Karpas-422 (cell line): ENCODE measurements around the gene CHDH. TPM values are rescaled to one million over a fixed set of nuclear protein-coding genes. Genes with fewer than 3 reads are reported as not detected.

Source experiments
- DNase-seq: peaks from one replicate; pipeline ENCODE4 v3.0.0-alpha.2; 2015
- H2AFZ ChIP-seq: fragments of 200-600 bp; sonication (generic); 2 replicates; pipeline ENCODE4 v1.6.1; 2014; ENCODE audit warnings: antibody characterized with exemption, low read length, mixed read lengths
- H3K27ac ChIP-seq: fragments of 200-600 bp; sonication (generic); 2 replicates; pipeline ENCODE4 v1.5.1; 2014; ENCODE audit warnings: mild to moderate bottlenecking, low read length, moderate library complexity
- H3K27me3 ChIP-seq: fragments of 200-600 bp; sonication (generic); 2 replicates; pipeline ENCODE4 v1.6.1; 2014; ENCODE audit warnings: low read length, mixed read lengths
- H3K36me3 ChIP-seq: fragments of 200-600 bp; sonication (generic); 2 replicates; pipeline ENCODE4 v1.6.1; 2014; ENCODE audit warnings: low read length, mixed read lengths; ENCODE audit not compliant: insufficient read depth
- H3K4me1 ChIP-seq: fragments of 200-600 bp; sonication (generic); 2 replicates; pipeline ENCODE4 v1.6.1; 2014; ENCODE audit warnings: mild to moderate bottlenecking, low read length, mixed read lengths
- H3K4me2 ChIP-seq: fragments of 200-600 bp; sonication (generic); 2 replicates; pipeline ENCODE4 v1.6.1; 2014; ENCODE audit warnings: low read length, low read depth, mild to moderate bottlenecking; ENCODE audit not compliant: poor library complexity, severe bottlenecking
- H3K4me3 ChIP-seq: fragments of 200-600 bp; sonication (generic); 2 replicates; pipeline ENCODE4 v1.5.1; 2014; ENCODE audit warnings: mild to moderate bottlenecking, antibody characterized with exemption, low read length, mixed read lengths
- H3K79me2 ChIP-seq: fragments of 200-600 bp; sonication (generic); 2 replicates; pipeline ENCODE4 v1.6.1; 2014; ENCODE audit warnings: mild to moderate bottlenecking, low read length, mixed read lengths
- H3K9ac ChIP-seq: fragments of 200-600 bp; sonication (generic); 2 replicates; pipeline ENCODE4 v1.6.0; 2014; ENCODE audit warnings: low read length
- H3K9me2 ChIP-seq: fragments of 200-600 bp; sonication (generic), shearing (Covaris generic); replicated peaks from 2 replicates; pipeline ENCODE4 v1.6.0; 2014; ENCODE audit warnings: mild to moderate bottlenecking, low read length, moderate library complexity; ENCODE audit not compliant: insufficient read depth
- H3K9me3 ChIP-seq: fragments of 300-700, 200-600 bp; sonication (generic); 2 replicates; pipeline ENCODE4 v1.6.1; 2014; ENCODE audit warnings: low read length, mixed read lengths
- H4K20me1 ChIP-seq: fragments of 200-600 bp; sonication (generic); 2 replicates; pipeline ENCODE4 v1.6.1; 2014; ENCODE audit warnings: mild to moderate bottlenecking, antibody characterized with exemption, low read length, low read depth; ENCODE audit not compliant: insufficient read depth
- total RNA-seq: library from RNA; depleted of rRNA; stranded (reverse); fragments of >200 nt; shearing (Covaris generic); gene quantifications from 2 replicates; pipeline ENCODE4 v1.2.3, GENCODE V29; 2014; ENCODE audit warnings: low replicate concordance

Gene CHDH
- total RNA-seq, 1 experiment from 2014 or later, result not detected

DNA sequence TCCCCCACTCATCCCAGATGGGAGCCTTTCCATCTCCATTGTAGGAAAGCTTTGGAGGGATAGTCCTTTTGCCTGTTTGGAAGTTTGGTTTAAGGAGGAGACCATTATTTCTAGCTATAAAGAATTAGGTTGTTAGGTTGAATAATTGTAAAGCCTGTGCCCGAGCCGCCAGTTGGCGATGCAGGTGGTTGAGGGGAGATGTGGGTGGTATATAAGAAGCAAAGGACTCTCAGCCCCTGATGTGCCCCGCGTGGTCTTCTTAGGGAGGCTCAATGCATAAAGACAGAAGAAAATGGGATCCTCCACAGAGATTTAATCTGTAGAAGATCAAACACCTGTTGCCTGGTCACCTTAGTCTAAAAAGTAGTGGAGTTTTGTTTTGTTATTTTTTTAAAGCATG lies 55.7 kb downstream of the CHDH start:
- Histone ChIP-seq H3K4me1 (no peaks in the 10 kb centered on the region), H3K36me3 (no peaks in the 10 kb centered on the region), H2AFZ (no peak overlapping the region), H3K9me3 (no peaks in the 10 kb centered on the region), H3K4me2 (no peak overlapping the region), H3K9me2 (no peaks in the 10 kb centered on the region), H3K27ac (no peak overlapping the region), H4K20me1 (no peaks in the 10 kb centered on the region), H3K79me2 (no peaks in the 10 kb centered on the region), H3K9ac (no peak overlapping the region), H3K27me3 (no peaks in the 10 kb centered on the region), H3K4me3 (no peak overlapping the region)
- DNase-seq, result no peak

DNA sequence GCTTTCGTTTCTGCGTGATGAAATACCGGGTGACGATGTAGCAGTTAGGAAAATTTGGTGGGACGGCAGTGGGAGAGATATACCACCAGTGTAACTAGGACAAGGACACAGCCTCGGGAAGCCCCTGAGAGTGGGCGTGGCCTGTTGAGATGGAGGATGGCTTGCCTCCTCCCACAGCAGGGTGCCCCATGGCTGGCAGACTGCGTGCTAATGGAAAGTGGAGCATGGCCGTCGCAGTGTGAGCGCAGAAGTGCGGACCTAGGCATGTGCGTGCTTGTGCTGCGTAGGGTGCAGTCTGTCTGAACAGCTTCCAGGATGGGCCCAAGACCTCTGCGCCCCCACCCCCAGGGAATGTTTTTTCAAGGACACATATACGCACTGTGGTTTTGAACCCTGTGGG lies 56.8 kb downstream of the CHDH start:
- H3K4me3 ChIP-seq, result no peak overlapping the region
- H3K9me3 ChIP-seq, result no peaks in the 10 kb centered on the region
- DNase-seq, result no peak
- H4K20me1 ChIP-seq, result no peaks in the 10 kb centered on the region
- H3K36me3 ChIP-seq, result no peaks in the 10 kb centered on the region
- no peak overlapping the region for H3K4me2 ChIP-seq
- H3K9me2 ChIP-seq, result no peaks in the 10 kb centered on the region
- H2AFZ ChIP-seq, result no peak overlapping the region
- no peaks in the 10 kb centered on the region for H3K27me3 ChIP-seq
- H3K4me1 ChIP-seq, result no peaks in the 10 kb centered on the region
- H3K9ac ChIP-seq, result no peak overlapping the region
- H3K79me2 ChIP-seq, result no peaks in the 10 kb centered on the region
- no peak overlapping the region for H3K27ac ChIP-seq

DNA sequence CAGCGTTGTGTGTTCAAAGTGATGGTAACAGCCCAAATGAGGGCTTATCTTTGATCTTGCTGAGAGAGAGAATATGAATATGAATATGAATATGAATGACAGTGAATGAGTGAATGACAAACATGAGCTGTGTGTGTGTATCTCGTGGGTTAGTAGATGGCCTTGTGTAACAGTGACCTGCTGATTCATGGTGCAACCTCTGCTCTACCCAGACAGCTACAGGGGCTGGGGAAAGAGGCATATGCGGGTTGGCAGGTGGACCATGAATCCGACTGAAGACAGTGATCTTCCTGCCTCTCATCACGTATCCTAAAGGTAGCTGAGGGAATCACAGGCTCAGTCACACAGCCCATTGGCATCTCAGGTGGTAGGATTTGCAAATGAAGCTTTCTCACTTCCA lies 58.2 kb downstream of the CHDH start:
- Histone ChIP-seq H2AFZ (no peak overlapping the region), H4K20me1 (no peaks in the 10 kb centered on the region), H3K27ac (no peak overlapping the region), H3K9me3 (no peaks in the 10 kb centered on the region), H3K79me2 (no peaks in the 10 kb centered on the region), H3K36me3 (no peaks in the 10 kb centered on the region), H3K4me3 (no peak overlapping the region), H3K4me2 (no peak overlapping the region), H3K9ac (no peak overlapping the region), H3K9me2 (no peaks in the 10 kb centered on the region), H3K27me3 (no peaks in the 10 kb centered on the region), H3K4me1 (0 out of 2 replicates have a peak, but pooled peaks cover 2% of the 10 kb centered on the region)
- no peak for DNase-seq

DNA sequence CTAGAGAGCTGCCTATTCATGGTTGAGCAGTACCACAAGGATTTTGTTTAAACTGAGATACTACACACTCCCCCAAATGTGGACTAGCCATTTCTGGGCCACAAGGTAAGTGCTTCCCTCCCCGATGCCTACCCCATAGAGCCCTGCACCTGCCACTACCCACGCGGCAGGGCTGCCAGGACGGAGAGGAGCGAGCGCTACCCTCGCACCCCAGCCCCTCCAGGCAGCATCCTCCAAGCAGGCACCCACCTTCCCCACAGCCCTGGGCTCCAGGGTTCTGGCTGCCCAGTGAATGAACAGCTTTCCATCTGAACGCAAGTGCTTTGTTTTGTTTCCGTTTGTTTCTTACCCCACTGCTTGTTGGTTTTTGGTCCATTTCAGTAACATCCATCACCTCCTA lies 59.2 kb downstream of the CHDH start:
- Histone ChIP-seq H3K4me2 (no peak overlapping the region), H3K4me1 (0 out of 2 replicates have a peak, but pooled peaks cover 2% of the 10 kb centered on the region), H3K4me3 (no peak overlapping the region), H4K20me1 (no peaks in the 10 kb centered on the region), H3K27me3 (no peaks in the 10 kb centered on the region), H2AFZ (no peak overlapping the region), H3K36me3 (no peaks in the 10 kb centered on the region), H3K9ac (no peak overlapping the region), H3K9me2 (no peaks in the 10 kb centered on the region), H3K79me2 (no peaks in the 10 kb centered on the region), H3K27ac (no peak overlapping the region), H3K9me3 (no peaks in the 10 kb centered on the region)
- DNase-seq, result no peak

DNA sequence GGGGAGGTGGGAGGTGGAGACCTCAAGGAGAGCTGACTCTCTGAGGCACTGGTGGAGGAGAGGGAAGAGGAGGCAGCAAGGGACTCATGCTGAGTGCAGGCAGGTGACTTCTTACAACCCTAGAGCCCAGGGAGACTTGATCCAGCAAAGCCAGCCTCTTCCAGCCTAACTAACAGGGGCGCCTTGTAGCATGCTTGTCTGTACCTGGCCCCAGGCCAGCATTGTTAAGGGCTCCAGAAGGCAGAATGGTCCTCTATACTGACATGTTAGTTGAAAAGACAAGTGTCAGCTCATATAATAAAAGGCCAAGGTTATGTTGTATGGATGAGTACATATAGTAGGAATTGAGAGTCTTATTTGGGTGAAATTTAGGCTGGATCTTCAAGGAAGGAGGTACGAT lies 65.4 kb downstream of the CHDH start:
- Histone ChIP-seq H3K4me3 (no peak overlapping the region), H3K79me2 (no peaks in the 10 kb centered on the region), H3K27me3 (no peaks in the 10 kb centered on the region), H3K9me2 (no peaks in the 10 kb centered on the region), H3K27ac (no peak overlapping the region), H4K20me1 (no peaks in the 10 kb centered on the region), H3K4me1 (0 out of 2 replicates have a peak, but pooled peaks cover 2% of the 10 kb centered on the region), H3K4me2 (no peak overlapping the region), H3K9me3 (no peaks in the 10 kb centered on the region), H3K36me3 (no peaks in the 10 kb centered on the region), H3K9ac (no peak overlapping the region), H2AFZ (no peak overlapping the region)
- no peak for DNase-seq

DNA sequence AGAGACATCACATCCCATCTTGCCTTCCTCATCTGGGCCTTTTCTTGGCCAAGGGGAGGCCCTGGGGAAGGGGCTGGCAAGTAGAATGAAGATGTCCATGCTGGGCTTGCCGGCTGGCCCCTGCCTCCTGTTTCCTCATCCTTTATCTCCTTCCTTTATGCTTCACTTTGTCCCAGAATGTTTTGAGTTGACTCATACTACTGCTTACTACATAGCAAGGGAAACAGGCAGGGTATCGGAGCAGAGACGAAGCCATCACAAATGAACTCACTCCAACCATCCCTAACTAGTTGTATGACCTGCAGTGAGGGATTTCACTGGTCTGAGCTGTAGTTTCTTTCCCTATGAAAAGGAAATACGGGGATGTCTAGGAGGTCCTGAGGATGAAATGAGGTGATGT lies 66.0 kb downstream of the CHDH start:
- Histone ChIP-seq H3K27ac (no peak overlapping the region), H3K9ac (no peak overlapping the region)
- DNase-seq, result no peak

DNA sequence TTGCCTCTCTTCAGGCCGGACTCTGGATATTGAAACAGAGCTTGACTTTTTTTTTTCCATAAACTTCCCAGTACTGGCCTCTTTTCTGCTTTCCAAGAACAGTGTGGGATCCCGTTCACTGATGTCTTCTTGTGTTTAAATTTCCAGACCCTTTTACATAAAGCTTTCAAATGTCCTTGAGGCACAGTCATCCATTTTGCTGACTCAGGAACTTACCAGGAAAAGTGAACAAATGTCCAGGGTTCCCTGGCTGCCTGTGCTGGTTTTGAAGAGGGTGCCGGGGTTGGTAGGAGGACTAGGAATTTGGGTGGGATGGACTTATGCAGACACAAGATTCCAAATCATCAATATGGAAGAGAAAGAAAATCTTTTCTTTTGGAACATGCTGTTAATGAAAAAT lies 68.1 kb downstream of the CHDH start:
- Histone ChIP-seq H3K9me2 (no peaks in the 10 kb centered on the region), H3K27me3 (no peaks in the 10 kb centered on the region), H4K20me1 (no peaks in the 10 kb centered on the region), H2AFZ (no peak overlapping the region), H3K79me2 (no peaks in the 10 kb centered on the region), H3K9ac (no peak overlapping the region), H3K27ac (no peak overlapping the region), H3K4me3 (no peak overlapping the region), H3K9me3 (no peaks in the 10 kb centered on the region), H3K4me1 (peaks cover 6% of the 10 kb centered on the region; the same call in 1 of the 2 replicates), H3K36me3 (no peaks in the 10 kb centered on the region), H3K4me2 (no peak overlapping the region)
- DNase-seq, result no peak

More for the DNA sequence above, 66.0 kb downstream of the CHDH start:
- Histone ChIP-seq H2AFZ (no peak overlapping the region), H3K36me3 (no peaks in the 10 kb centered on the region), H3K4me2 (no peak overlapping the region), H3K4me3 (no peak overlapping the region), H3K9me3 (no peaks in the 10 kb centered on the region), H3K4me1 (0 out of 2 replicates have a peak, but pooled peaks cover 2% of the 10 kb centered on the region), H3K79me2 (no peaks in the 10 kb centered on the region), H3K27me3 (no peaks in the 10 kb centered on the region), H3K9me2 (no peaks in the 10 kb centered on the region), H4K20me1 (no peaks in the 10 kb centered on the region)

DNA sequence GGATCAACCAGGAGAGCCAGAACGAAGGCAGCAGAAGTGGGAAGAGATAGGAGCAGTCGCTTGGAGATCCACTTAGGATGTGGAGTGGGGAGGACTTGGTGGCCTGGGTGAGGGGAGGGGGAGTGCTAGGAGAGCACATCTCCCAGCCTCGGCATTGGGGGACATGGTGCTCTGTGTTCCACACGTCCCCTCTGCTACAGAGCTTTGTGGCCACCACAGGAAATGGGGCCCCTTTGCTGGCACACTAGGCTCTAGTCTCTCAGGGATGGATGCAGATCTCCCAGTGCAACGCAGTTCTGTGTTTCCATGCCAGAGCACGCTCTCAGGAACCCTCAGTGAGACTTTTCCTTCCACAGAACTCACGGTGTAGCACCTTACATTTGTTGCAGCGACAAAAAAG lies 68.8 kb downstream of the CHDH start:
- no peak for DNase-seq
- no peak overlapping the region for H2AFZ ChIP-seq
- peaks cover 6% of the 10 kb centered on the region; the same call in 1 of the 2 replicates for H3K4me1 ChIP-seq
- H3K36me3 ChIP-seq, result no peaks in the 10 kb centered on the region
- no peaks in the 10 kb centered on the region for H3K9me3 ChIP-seq
- no peaks in the 10 kb centered on the region for H3K27me3 ChIP-seq
- H3K9me2 ChIP-seq, result no peaks in the 10 kb centered on the region
- no peak overlapping the region for H3K9ac ChIP-seq
- H3K4me2 ChIP-seq, result no peak overlapping the region
- no peaks in the 10 kb centered on the region for H3K79me2 ChIP-seq
- H3K4me3 ChIP-seq, result no peak overlapping the region
- H4K20me1 ChIP-seq, result no peaks in the 10 kb centered on the region
- H3K27ac ChIP-seq, result no peak overlapping the region
